ENCODE results near the gene NIP7. TPM values are rescaled to one million over a fixed set of nuclear protein-coding genes. Genes with fewer than 3 reads are reported as not detected.
A peak's percentile ranks its signal among the peaks of the same experiment; 100 is the strongest.

Gene NIP7
- total RNA-seq, 1 experiment from 2014 or later: 25.4 TPM

DNA sequence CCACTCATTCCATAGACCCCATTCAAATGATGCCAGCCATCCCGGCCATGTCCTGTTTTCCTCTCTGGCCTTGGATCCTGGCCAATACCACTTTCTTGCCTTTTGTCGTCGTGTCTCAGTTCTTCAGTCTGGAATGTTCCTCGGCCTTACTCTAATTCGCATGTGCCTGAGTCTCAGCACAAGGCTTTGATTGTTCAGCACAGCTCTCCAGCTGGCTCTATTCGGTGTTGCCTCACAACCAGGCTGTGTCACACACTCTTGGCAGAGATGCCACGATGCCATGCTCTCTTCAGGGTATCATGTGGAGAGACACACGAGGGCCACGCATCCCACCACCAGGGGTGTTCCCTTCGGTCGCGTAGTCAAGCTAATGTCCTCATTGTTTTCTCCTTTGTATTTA lies 30.3 kb upstream of the NIP7 start:
- ATAC-seq: no peak
- CTCF ChIA-PET: no interaction called here

DNA sequence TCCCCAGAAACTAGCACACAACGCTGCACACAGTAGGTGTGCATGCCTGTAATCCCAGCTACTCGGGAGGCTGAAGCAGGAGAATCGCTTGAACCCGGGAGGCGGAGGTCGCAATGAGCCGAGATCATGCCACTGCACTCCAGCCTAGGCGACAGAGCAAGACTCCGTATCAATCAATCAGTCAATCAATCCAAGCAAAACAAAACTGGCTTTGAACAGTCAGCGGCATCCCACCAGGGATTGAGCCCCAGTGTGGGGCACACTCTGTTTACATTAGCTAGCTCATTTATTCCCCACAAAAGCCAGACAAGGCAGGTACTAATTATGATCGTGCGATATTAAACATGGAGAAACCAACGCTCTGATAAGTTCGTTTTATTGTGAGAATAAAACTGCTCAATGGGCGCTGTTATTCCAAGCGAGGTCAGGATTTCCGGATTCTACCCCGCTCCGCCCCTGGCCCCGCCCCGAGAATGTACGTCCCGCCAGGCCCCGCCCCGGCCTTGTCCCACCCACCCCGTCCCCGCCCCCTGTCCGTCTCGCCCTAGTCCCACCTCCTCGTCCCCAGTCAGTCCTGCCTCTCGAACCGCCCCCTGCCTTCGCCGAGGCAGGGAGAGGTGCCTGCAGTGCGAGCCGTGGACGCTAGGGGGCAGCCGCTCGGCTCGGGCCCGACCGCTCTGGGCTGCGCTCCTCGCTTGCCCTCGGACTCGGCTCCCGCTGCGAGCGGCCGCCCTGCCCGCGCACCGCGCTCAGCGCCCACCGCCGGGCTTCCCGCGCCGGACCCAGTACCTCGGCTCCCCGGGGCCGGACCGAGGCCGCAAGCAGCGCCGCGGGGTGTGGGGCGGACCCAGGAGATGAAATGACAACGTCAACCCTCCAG lies 28.7 kb upstream of the NIP7 start, which contains the start of gene VPS4A:
Gene VPS4A, plus strand, starts transcription at position 698 of the 880 bp plus-strand sequence. Its CDS starts 162 bp downstream, at position 860.
- Histone ChIP-seq H3K4me2 (ENCODE audit: low read length) (peak within 1 kb of the TSS; percentile 86), H2AFZ (ENCODE audit: low read length) (peak within 1 kb of the TSS; percentile 68), H3F3A (ENCODE audit: low read length, unreplicated experiment) (no peaks in the 10 kb centered on the region), H3K9ac (ENCODE audit: low read length) (peak within 1 kb of the TSS; percentile 87), H4K20me1 (ENCODE audit: low read length) (no peaks in the 10 kb centered on the region), H3K79me2 (ENCODE audit: low read length) (peaks cover 32% of the 10 kb centered on the region), H3K4me1 (ENCODE audit: insufficient read depth, low read length) (no peaks in the 10 kb centered on the region), H3K36me3 (ENCODE audit: low read depth, low read length) (no peaks in the 10 kb centered on the region), H3K9me2 (replicated peaks; ENCODE audit: low read length) (no peaks in the 10 kb centered on the region), H3K4me3 (ENCODE audit: low read length) (peak within 1 kb of the TSS; percentile 95), H3K9me3 (ENCODE audit: low read length) (no peaks in the 10 kb centered on the region), H3K27me3 (ENCODE audit: low read length) (no peaks in the 10 kb centered on the region), H3K27ac (ENCODE audit: low read length) (peak within 1 kb of the TSS; percentile 20)
- DNase-seq (peak; percentile 92), ATAC-seq (peak; percentile 95)
- intact Hi-C loops (cut with micrococcal nuclease): loop anchor here (1.0 kb wide), 1 partner anchor 28 kb away; the partner anchor contains the start of genes COG8 and NIP7
- no TSS peak for BruUV-seq (replicated peaks)
- ChIA-PET CTCF (no interaction called here), POLR2A (ENCODE audit: unreplicated experiment) (no interaction called here)
- TF ChIP-seq EZH2 (IDR thresholded peaks at IDR 0.05; ENCODE audit: low read length, unreplicated experiment): no peak
- TF ChIP-seq, protein P1, sequence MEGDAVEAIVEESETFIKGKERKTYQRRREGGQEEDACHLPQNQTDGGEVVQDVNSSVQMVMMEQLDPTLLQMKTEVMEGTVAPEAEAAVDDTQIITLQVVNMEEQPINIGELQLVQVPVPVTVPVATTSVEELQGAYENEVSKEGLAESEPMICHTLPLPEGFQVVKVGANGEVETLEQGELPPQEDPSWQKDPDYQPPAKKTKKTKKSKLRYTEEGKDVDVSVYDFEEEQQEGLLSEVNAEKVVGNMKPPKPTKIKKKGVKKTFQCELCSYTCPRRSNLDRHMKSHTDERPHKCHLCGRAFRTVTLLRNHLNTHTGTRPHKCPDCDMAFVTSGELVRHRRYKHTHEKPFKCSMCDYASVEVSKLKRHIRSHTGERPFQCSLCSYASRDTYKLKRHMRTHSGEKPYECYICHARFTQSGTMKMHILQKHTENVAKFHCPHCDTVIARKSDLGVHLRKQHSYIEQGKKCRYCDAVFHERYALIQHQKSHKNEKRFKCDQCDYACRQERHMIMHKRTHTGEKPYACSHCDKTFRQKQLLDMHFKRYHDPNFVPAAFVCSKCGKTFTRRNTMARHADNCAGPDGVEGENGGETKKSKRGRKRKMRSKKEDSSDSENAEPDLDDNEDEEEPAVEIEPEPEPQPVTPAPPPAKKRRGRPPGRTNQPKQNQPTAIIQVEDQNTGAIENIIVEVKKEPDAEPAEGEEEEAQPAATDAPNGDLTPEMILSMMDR (conservative IDR thresholded peaks at IDR 0.05; ENCODE audit: low read depth, low read length): peak; percentile 58

More for the DNA sequence above, 30.3 kb upstream of the NIP7 start:
- H3K9me2 ChIP-seq (replicated peaks; ENCODE audit: low read length): no peaks in the 10 kb centered on the region
- no peaks in the 10 kb centered on the region for H3K27me3 ChIP-seq (ENCODE audit: low read length)
- no TSS peak for BruUV-seq (replicated peaks)
- no peaks in the 10 kb centered on the region for H4K20me1 ChIP-seq (ENCODE audit: low read length)
- H3K9me3 ChIP-seq (ENCODE audit: low read length): no peaks in the 10 kb centered on the region
- TF ChIP-seq EZH2phosphoT487 (IDR thresholded peaks at IDR 0.05; ENCODE audit: borderline replicate concordance, low read length) (no peak), EZH2 (IDR thresholded peaks at IDR 0.05; ENCODE audit: low read length, unreplicated experiment) (no peak)
- TF ChIP-seq, protein P1 (conservative IDR thresholded peaks at IDR 0.05; ENCODE audit: low read depth, low read length): no peak
- H3K36me3 ChIP-seq (ENCODE audit: low read depth, low read length): no peaks in the 10 kb centered on the region
- H3K4me2 ChIP-seq (ENCODE audit: low read length): no peak overlapping the region
- no peak for DNase-seq
- H3F3A ChIP-seq (ENCODE audit: low read length, unreplicated experiment): no peaks in the 10 kb centered on the region
- H2AFZ ChIP-seq (ENCODE audit: low read length): no peak overlapping the region
- POLR2A ChIA-PET (ENCODE audit: unreplicated experiment): no interaction called here
- no peaks in the 10 kb centered on the region for H3K4me1 ChIP-seq (ENCODE audit: insufficient read depth, low read length)
- H3K4me3 ChIP-seq (ENCODE audit: low read length): no peak overlapping the region
- no peak overlapping the region for H3K9ac ChIP-seq (ENCODE audit: low read length)
- intact Hi-C loops (cut with micrococcal nuclease): no loop called here
- H3K27ac ChIP-seq (ENCODE audit: low read length): no peak overlapping the region
- H3K79me2 ChIP-seq (ENCODE audit: low read length): peaks cover 27% of the 10 kb centered on the region
